Astrocyte (in vitro differentiated cells and primary cell): Measurements from ENCODE around the gene LRMDA.

Experiments
- EZH2 ChIP-seq: IDR thresholded peaks from 2 replicates; pipeline ENCODE4 v1.6.1; 2012; ENCODE audit warnings: mild to moderate bottlenecking, low read length, inconsistent platforms; ENCODE audit not compliant: insufficient read depth
- TF ChIP-seq, protein P1 (sequence below): IDR thresholded peaks from 2 replicates; pipeline ENCODE4 v1.5.1; 2011; ENCODE audit warnings: low read depth, mild to moderate bottlenecking, inconsistent platforms, low read length, moderate library complexity; ENCODE audit not compliant: insufficient read depth

GRCh38 chr10:75555323-75555722 lies 123.9 kb downstream of the LRMDA start:
- TF ChIP-seq, protein P1, sequence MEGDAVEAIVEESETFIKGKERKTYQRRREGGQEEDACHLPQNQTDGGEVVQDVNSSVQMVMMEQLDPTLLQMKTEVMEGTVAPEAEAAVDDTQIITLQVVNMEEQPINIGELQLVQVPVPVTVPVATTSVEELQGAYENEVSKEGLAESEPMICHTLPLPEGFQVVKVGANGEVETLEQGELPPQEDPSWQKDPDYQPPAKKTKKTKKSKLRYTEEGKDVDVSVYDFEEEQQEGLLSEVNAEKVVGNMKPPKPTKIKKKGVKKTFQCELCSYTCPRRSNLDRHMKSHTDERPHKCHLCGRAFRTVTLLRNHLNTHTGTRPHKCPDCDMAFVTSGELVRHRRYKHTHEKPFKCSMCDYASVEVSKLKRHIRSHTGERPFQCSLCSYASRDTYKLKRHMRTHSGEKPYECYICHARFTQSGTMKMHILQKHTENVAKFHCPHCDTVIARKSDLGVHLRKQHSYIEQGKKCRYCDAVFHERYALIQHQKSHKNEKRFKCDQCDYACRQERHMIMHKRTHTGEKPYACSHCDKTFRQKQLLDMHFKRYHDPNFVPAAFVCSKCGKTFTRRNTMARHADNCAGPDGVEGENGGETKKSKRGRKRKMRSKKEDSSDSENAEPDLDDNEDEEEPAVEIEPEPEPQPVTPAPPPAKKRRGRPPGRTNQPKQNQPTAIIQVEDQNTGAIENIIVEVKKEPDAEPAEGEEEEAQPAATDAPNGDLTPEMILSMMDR, result no peak
- TF ChIP-seq EZH2, result no peak
